Left colon (tissue), 2 donors: Measurements from ENCODE around the gene IQSEC3. TPM values are rescaled to one million over a fixed set of nuclear protein-coding genes. Genes with fewer than 3 reads are reported as not detected.
"Not testable (repeated sequence)": the region's sequence is repeated elsewhere in the genome, so short reads cannot be mapped to it uniquely, and the experiment has no call there.

Source experiments
- ATAC-seq: fragments of 200-7000 bp; cut with Tn5 transposase; one replicate; pipeline ENCODE4 v1.9.1; 2020; ENCODE audit warnings: mild to moderate bottlenecking, moderate library complexity
- DNase-seq, 2 donors: peaks; one replicate each; pipeline ENCODE4 v3.0.0-alpha.2; 2020
- intact Hi-C, 2 donors: fragments of 100-400 bp; cut with DNase I in 1 of 2; cut with micrococcal nuclease in 1 of 2; formaldehyde crosslinking; loops; one replicate each; pipeline versions ENCODE4 v1.11.2 to v1.14.0; 2022; cut with DNase I, micrococcal nuclease
- total RNA-seq, 2 donors: library from RNA; stranded (reverse); fragmentation: NEBNext Ultra II Directional; extraction: Animal tissue kit (Norgen Biotek cat#: 25700); gene quantifications; one replicate each; pipeline ENCODE4 v1.2.1, GENCODE V29; 2021
- donor health status: DM: no; HTN: no; CAD: no.
- donor health status: DM: yes; HTN: yes; CAD: no.

The IQSEC3 gene
- total RNA-seq, 2 donors from 2014 or later = 0.03 to 0.98 TPM

GRCh38 chr12:125075-125474, 58.5 kb downstream of the IQSEC3 start:
- DNase-seq (no peak), ATAC-seq (no peak)
- intact Hi-C loops = no loop called here

DNA sequence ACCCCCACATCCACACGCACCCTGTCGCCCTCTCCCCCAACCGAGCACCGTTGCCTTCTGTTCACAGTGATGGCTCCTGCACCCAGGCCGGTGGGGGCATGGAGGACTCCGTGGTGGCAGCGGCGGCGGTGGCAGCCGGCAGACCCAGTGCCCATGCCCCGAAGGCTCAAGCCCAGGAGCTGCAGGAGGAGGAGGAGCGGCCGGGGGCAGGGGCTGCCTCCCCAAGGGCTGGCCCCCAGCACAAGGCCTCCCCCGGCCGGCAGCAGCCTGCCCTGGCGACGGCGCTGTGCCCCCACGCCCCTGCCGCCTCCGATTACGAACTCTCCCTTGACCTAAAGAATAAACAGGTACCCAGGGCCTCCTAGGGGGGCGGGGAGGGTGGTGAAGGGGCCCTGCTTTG, 59.0 kb downstream of the IQSEC3 start:
- DNase-seq (no peak), ATAC-seq (no peak)
- intact Hi-C loops = no loop called here

- intact Hi-C loops = no loop called here
- ATAC-seq = no peak
- DNase-seq = no peak
Observed at GRCh38 chr12:128079-128478, 61.5 kb downstream of the IQSEC3 start.

- intact Hi-C loops = no loop called here
- DNase-seq (no peak), ATAC-seq (no peak)
Observed at GRCh38 chr12:129001-129400, 62.4 kb downstream of the IQSEC3 start.

DNA sequence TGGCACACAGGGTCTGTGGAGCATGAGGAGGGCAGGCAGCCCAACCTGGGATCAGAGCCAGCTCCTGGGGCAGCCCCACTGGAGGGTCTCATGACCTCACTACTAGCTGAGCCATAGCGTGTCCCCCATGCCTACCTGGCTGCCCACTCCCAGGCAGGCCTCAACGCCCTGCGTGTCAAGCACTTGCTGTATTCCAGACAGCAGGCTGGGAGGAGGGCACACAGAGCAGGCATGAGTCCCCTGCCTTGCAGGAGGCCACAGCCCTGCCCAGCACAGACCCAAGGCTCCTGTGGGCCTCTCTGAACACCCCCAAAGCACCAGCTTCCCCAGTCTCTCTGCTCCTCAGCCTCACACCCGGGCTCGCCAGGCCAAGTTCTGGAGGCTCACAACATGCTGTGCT, 64.0 kb downstream of the IQSEC3 start:
- intact Hi-C loops = no loop called here
- ATAC-seq (no peak), DNase-seq (no peak)

GRCh38 chr12:131008-131407, 64.4 kb downstream of the IQSEC3 start:
- DNase-seq (no peak), ATAC-seq (no peak)

GRCh38 chr12:131732-132495, 65.3 kb downstream of the IQSEC3 start:
- no peak for DNase-seq
- ATAC-seq = no peak
- intact Hi-C loops = no loop called here

More at GRCh38 chr12:131008-131407, 64.4 kb downstream of the IQSEC3 start:
- intact Hi-C loops = no loop called here

DNA sequence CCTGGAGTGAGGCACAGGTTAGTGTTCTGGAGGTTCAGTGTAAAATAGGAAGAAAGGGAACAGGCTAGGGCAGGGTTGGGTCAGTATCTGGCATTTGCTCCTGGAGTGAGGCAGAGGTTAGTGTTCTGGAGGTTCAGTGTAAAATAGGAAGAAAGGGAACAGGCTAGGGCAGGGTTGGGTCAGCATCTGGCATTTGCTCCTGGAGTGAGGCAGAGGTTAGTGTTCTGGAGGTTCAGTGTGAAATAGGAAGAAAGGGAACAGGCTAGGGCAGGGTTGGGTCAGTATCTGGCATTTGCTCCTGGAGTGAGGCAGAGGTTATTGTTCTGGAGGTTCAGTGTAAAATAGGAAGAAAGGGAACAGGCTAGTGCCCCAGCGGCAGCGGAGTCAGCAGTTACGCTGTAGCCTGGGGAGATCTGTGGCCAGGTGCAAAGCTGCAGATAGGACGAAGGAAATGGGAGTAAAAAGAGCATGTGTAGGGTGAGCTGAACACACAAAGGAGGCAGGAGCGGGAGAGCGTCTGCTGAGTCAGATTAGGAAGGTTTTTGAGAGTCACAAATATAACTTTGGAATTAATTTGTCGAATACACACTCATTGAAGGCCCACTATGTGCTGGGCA, 67.2 kb downstream of the IQSEC3 start:
- ATAC-seq, DNase-seq, intact Hi-C loops: not testable (repeated sequence)

DNA sequence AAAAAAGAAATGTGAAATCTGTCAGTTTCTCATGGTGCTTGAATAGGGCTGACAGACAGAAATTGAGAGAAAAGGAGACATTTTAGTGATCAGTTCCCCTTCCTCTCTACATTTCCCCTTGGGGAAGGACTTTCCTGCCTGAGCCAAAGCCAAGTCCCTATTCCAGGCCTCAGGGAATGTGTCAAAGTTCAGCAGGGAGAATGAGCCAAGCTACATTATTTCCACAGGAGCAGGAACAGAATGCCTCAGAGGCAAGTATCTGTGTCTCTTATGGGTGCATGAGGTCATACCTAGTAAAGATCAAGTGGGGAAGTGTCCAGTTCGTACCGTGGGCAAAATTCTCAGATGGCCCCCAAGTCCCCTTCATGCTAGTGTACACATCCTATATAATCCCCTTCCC, 68.6 kb downstream of the IQSEC3 start:
- DNase-seq = no peak
- intact Hi-C loops = no loop called here
- ATAC-seq = no peak

- intact Hi-C loops = no loop called here
- no peak for DNase-seq
- ATAC-seq = no peak
Observed at GRCh38 chr12:138171-138897, 71.8 kb downstream of the IQSEC3 start.

DNA sequence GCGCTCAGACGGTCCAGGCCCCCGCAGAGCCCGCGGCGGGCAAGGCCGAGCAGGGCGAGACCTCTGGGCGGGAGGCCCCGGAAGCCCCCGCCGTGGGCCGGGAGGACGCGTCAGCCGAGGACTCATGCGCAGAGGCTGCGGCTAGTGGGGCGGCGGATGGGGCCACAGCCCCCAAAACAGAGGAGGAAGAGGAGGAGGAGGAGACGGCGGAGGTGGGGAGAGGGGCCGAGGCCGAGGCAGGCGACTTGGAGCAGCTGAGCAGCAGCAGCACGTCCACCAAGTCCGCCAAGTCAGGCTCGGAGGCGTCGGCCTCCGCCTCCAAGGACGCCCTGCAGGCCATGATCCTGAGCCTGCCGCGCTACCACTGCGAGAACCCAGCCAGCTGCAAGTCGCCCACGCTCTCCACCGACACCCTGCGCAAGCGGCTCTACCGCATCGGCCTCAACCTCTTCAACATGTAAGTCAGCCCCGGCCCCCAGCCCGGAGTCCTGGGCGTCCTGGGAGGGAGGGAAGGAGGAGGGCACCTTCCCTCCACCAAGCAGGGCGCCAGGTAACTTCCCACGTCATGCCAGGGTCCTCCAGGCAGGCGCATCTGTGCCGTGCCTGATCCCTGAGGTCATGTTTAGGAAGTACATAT, 72.4 kb downstream of the IQSEC3 start:
- ATAC-seq (no peak), DNase-seq (no peak)
- intact Hi-C loops = no loop called here

- intact Hi-C loops = no loop called here
- DNase-seq (no peak), ATAC-seq (no peak)
Observed at GRCh38 chr12:139585-139984, 73.0 kb downstream of the IQSEC3 start.

- ATAC-seq (no peak), DNase-seq (no peak)
- intact Hi-C loops = no loop called here
Observed at GRCh38 chr12:140162-140561, 73.6 kb downstream of the IQSEC3 start.

GRCh38 chr12:143964-144649, 77.5 kb downstream of the IQSEC3 start:
- peak; percentile 68 to 81 for DNase-seq
- intact Hi-C loops = no loop called here
- peak; percentile 97 for ATAC-seq

GRCh38 chr12:144650-145284, 78.2 kb downstream of the IQSEC3 start:
- no peak for DNase-seq
- intact Hi-C loops = no loop called here
- peak; percentile 85 for ATAC-seq

DNA sequence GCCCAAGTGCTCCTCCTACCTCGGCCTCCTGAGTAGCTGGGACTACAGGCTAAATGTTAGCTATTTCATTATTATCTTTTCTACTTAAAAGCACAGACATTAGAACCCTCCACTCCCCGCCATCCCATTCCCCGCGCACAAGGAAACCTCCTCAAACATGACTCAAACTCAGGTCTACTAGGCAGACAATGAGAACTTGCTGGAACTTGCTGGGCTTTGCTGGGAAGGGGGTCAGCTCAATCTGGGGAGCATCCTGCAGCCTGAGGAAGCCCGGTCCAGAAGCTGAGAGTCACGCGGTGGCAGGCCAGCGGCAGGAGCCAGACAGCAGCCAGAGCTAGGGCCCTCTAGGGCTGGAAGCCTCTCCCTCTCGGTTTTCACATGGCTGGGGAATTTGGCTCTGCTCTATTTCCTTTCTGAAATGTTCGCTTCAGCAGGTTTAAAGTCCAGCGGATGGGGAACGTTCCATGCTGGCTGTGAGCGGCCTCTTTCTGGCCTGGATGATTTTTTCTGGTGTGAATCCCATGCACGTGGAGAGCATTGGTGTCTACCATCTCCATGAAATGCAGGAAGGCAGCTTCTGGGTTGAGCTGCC, 78.9 kb downstream of the IQSEC3 start:
- ATAC-seq = no peak
- intact Hi-C loops = no loop called here
- DNase-seq = no peak

- ATAC-seq (no peak), DNase-seq (no peak)
- intact Hi-C loops = no loop called here
Observed at GRCh38 chr12:147242-147641, 80.7 kb downstream of the IQSEC3 start.

DNA sequence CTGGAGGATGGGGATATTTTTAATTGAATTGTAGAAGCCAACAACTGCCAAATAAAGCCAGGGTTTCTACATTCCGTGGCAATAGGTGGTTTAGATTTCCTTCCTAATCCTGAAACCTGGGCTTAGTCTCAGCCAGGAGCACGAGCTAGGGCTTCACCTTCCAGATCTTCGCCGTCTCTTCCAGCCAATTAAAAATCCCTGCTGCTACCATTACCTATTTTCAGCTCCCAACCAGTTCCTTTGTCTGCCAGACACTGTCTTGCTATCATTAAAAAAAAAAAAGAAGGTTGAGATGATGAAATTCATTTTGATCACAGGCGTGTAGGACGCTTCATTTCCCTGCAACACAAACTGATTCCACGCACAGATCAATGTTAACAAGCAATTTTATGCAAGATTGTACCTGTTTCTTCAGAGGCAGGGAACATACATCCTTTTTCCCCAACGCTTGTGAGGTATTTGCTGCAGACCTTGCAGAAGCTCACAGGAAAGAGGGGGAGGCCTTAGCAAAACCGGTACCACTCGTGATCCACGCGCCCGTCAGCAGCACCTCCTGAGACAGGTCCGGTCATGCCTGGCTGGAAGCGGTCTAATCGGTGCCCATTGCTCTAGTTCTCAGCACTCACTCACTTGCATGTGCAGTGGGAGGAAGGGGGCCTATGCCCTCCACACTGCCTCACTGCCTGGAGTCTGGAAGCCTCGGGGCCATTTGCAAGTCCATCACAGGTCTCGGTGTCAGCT, 82.3 kb downstream of the IQSEC3 start:
- DNase-seq (no peak), ATAC-seq (no peak)
- intact Hi-C loops = no loop called here
